Fibroblast of pulmonary artery (primary cell): ENCODE results near the gene RNFT2.
A peak's percentile ranks its signal among the peaks of the same experiment; 100 is the strongest.

Experiments
- DNase-seq: peaks from one replicate; pipeline ENCODE4 v3.0.0-alpha.2; 2010; ENCODE audit warnings: low read depth
- H3K4me3 ChIP-seq: replicated peaks from 2 replicates; pipeline ENCODE4 v1.5.1; 2011; ENCODE audit warnings: low read depth, mild to moderate bottlenecking, control low read depth, low read length, moderate library complexity
- CTCF ChIP-seq: IDR thresholded peaks from 2 replicates; pipeline ENCODE4 v1.5.1; 2011; ENCODE audit warnings: mild to moderate bottlenecking, control low read depth, low read length, inconsistent platforms; ENCODE audit errors: missing control alignments

Gene RNFT2

GRCh38 chr12:116849216-116849615, 111.1 kb downstream of the RNFT2 start:
- no peak overlapping the region for H3K4me3 ChIP-seq
- TF ChIP-seq CTCF: no peak
- no peak for DNase-seq

GRCh38 chr12:116852303-116852702, 114.2 kb downstream of the RNFT2 start:
- TF ChIP-seq CTCF: no peak
- DNase-seq: no peak
- no peak overlapping the region for H3K4me3 ChIP-seq

- no peak for DNase-seq
- no peak for TF ChIP-seq CTCF
- H3K4me3 ChIP-seq: no peak overlapping the region
Observed at GRCh38 chr12:116853507-116853906, 115.4 kb downstream of the RNFT2 start.

GRCh38 chr12:116855744-116856470, 117.8 kb downstream of the RNFT2 start:
- no peak overlapping the region for H3K4me3 ChIP-seq
- TF ChIP-seq CTCF: no peak
- no peak for DNase-seq

GRCh38 chr12:116856729-116857128, 118.6 kb downstream of the RNFT2 start:
- TF ChIP-seq CTCF: no peak

GRCh38 chr12:116859079-116859478, 121.0 kb downstream of the RNFT2 start:
- H3K4me3 ChIP-seq: no peak overlapping the region
- no peak for DNase-seq
- TF ChIP-seq CTCF: no peak

More at GRCh38 chr12:116856729-116857128, 118.6 kb downstream of the RNFT2 start:
- DNase-seq: no peak
- no peak overlapping the region for H3K4me3 ChIP-seq

GRCh38 chr12:116860263-116860662, 122.1 kb downstream of the RNFT2 start:
- no peak for DNase-seq
- TF ChIP-seq CTCF: no peak
- H3K4me3 ChIP-seq: peak overlapping the region; percentile 34
